Hepatocyte (in vitro differentiated cells): ENCODE results near the gene AKAP6. TPM values are rescaled to one million over a fixed set of nuclear protein-coding genes. Genes with fewer than 3 reads are reported as not detected.

ENCODE experiments used
- DNase-seq: peaks from one replicate; pipeline ENCODE4 v3.0.0-alpha.2; 2016; ENCODE audit warnings: low spot score
- H2AFZ ChIP-seq: fragments of 200-600 bp; sonication (generic); 2 replicates; pipeline ENCODE4 v1.6.0; 2016; ENCODE audit warnings: antibody characterized with exemption, mild to moderate bottlenecking
- H3K27ac ChIP-seq: fragments of 200-600 bp; sonication (generic); 2 replicates; pipeline ENCODE4 v1.5.1; 2016; ENCODE audit warnings: mild to moderate bottlenecking
- H3K27me3 ChIP-seq: fragments of 200-600 bp; sonication (generic); 2 replicates; pipeline ENCODE4 v1.6.1; 2016
- H3K36me3 ChIP-seq: fragments of 200-600 bp; sonication (generic); replicated peaks from 2 replicates; pipeline ENCODE4 v1.5.1; 2016; ENCODE audit warnings: low read depth; ENCODE audit not compliant: insufficient read depth
- H3K4me1 ChIP-seq: fragments of 200-600 bp; sonication (generic); 2 replicates; pipeline ENCODE4 v1.5.1; 2016; ENCODE audit warnings: mild to moderate bottlenecking, moderate library complexity; ENCODE audit not compliant: insufficient read depth
- H3K4me2 ChIP-seq: fragments of 200-600 bp; sonication (generic); 2 replicates; pipeline ENCODE4 v1.6.0; 2016
- H3K4me3 ChIP-seq: fragments of 200-600 bp; sonication (generic); 2 replicates; pipeline ENCODE4 v1.5.1; 2016; ENCODE audit warnings: mild to moderate bottlenecking
- H3K79me2 ChIP-seq: fragments of 200-600 bp; sonication (generic); 2 replicates; pipeline ENCODE4 v1.6.0; 2017; ENCODE audit warnings: mild to moderate bottlenecking
- H3K9me2 ChIP-seq: fragments of 200-600 bp; sonication (generic); replicated peaks from 2 replicates; pipeline ENCODE4 v1.6.0; 2017; ENCODE audit warnings: mild to moderate bottlenecking; ENCODE audit not compliant: insufficient read depth
- H3K9me3 ChIP-seq: fragments of 200-600 bp; sonication (generic); 2 replicates; pipeline ENCODE4 v1.5.1; 2016; ENCODE audit warnings: low read depth, mild to moderate bottlenecking
- H4K20me1 ChIP-seq: fragments of 200-600 bp; sonication (generic); 2 replicates; pipeline ENCODE4 v1.6.0; 2016; ENCODE audit warnings: mild to moderate bottlenecking; ENCODE audit not compliant: insufficient read depth, poor library complexity, severe bottlenecking
- CTCF ChIP-seq: fragments of 200-600 bp; sonication (generic); IDR thresholded peaks from 2 replicates; pipeline ENCODE4 v1.5.1; 2016; ENCODE audit warnings: antibody characterized with exemption, mild to moderate bottlenecking; ENCODE audit not compliant: poor library complexity
- EZH2 ChIP-seq: fragments of 200-600 bp; sonication (generic); IDR thresholded peaks from 2 replicates; pipeline ENCODE4 v1.6.1; 2016; ENCODE audit warnings: antibody characterized with exemption, mild to moderate bottlenecking, borderline replicate concordance
- EZH2phosphoT487 ChIP-seq: fragments of 200-600 bp; sonication (generic); IDR thresholded peaks from one replicate; pipeline ENCODE4 v1.6.1; 2018; ENCODE audit warnings: antibody characterized with exemption, mild to moderate bottlenecking, low read depth, moderate library complexity; ENCODE audit not compliant: unreplicated experiment, severe bottlenecking
- WGBS: methylation state at CpG from one replicate; pipeline ENCODE4 v1.1.6; 2016; ENCODE audit warnings: low lambda C conversion rate; ENCODE audit errors: missing lambda C conversion rate; 5-methylcytosine and 5-hydroxymethylcytosine counted together
- polyA plus RNA-seq: library from polyadenylated mRNA; unstranded; fragments of >200 nt; fragmentation: Nextera tagmentation; extraction: Ambion mirVana; gene quantifications from 2 replicates; pipeline ENCODE4 v1.2.1, GENCODE V29; 2016
- total RNA-seq: library from RNA; depleted of rRNA; stranded (reverse); fragments of >200 nt; gene quantifications from 2 replicates; pipeline ENCODE4 v1.2.3, GENCODE V29; 2014

The AKAP6 gene
- total and polyA plus RNA-seq, 2 experiments from 2014 or later, result 1.1 to 2.1 TPM

GRCh38 chr14:32491416-32492016, 162.4 kb downstream of the AKAP6 start:
- TF ChIP-seq EZH2 (no peak), CTCF (no peak), EZH2phosphoT487 (no peak)
- peaks cover 15% of the 10 kb centered on the region for H3K4me1 ChIP-seq
- 88% methylated on average over 3 of the region's 3 CpGs for WGBS
- H4K20me1 ChIP-seq, result no peaks in the 10 kb centered on the region
- no peak overlapping the region for H3K4me3 ChIP-seq
- H3K9me3 ChIP-seq, result no peaks in the 10 kb centered on the region
- no peak overlapping the region for H3K4me2 ChIP-seq
- H2AFZ ChIP-seq, result no peak overlapping the region
- no peak overlapping the region for H3K27ac ChIP-seq
- no peak for DNase-seq
- no peaks in the 10 kb centered on the region for H3K79me2 ChIP-seq
- no peaks in the 10 kb centered on the region for H3K36me3 ChIP-seq
- H3K9me2 ChIP-seq, result no peaks in the 10 kb centered on the region
- no peaks in the 10 kb centered on the region for H3K27me3 ChIP-seq

- Histone ChIP-seq H4K20me1 (no peaks in the 10 kb centered on the region), H3K4me2 (no peak overlapping the region), H3K4me1 (peaks cover 15% of the 10 kb centered on the region), H3K27ac (no peak overlapping the region), H3K79me2 (no peaks in the 10 kb centered on the region), H3K9me3 (no peaks in the 10 kb centered on the region), H3K36me3 (no peaks in the 10 kb centered on the region), H3K4me3 (no peak overlapping the region), H3K27me3 (no peaks in the 10 kb centered on the region), H3K9me2 (no peaks in the 10 kb centered on the region), H2AFZ (no peak overlapping the region)
- TF ChIP-seq EZH2phosphoT487 (no peak), EZH2 (no peak), CTCF (no peak)
- no peak for DNase-seq
These were observed 163.4 kb downstream of the AKAP6 start for GRCh38 chr14:32492457-32492856.

- Histone ChIP-seq H4K20me1 (no peaks in the 10 kb centered on the region), H3K9me2 (no peaks in the 10 kb centered on the region), H3K9me3 (no peaks in the 10 kb centered on the region), H3K4me1 (peaks cover 15% of the 10 kb centered on the region), H3K27me3 (no peaks in the 10 kb centered on the region), H2AFZ (no peak overlapping the region), H3K4me3 (no peak overlapping the region), H3K79me2 (no peaks in the 10 kb centered on the region), H3K27ac (no peak overlapping the region), H3K36me3 (no peaks in the 10 kb centered on the region), H3K4me2 (no peak overlapping the region)
- DNase-seq, result no peak
- WGBS, result 66% methylated on average over 5 of the region's 5 CpGs
- no peak for TF ChIP-seq EZH2phosphoT487
- no peak for TF ChIP-seq EZH2
- TF ChIP-seq CTCF, result no peak
These were observed 165.7 kb downstream of the AKAP6 start for GRCh38 chr14:32494609-32495434.
